Ovary (tissue), 9 donors: ENCODE measurements around the gene POMT1. TPM values are rescaled to one million over a fixed set of nuclear protein-coding genes. Genes with fewer than 3 reads are reported as not detected.

ENCODE experiments used
- DNase-seq, 5 donors: peaks; one replicate each; pipeline ENCODE4 v3.0.0-alpha.2; 2019 to 2020
- H3K27ac ChIP-seq, 2 donors: fragments of 200-600 bp; one replicate each; pipeline versions ENCODE4 v1.5.1 to v1.8.0; 2019 to 2022
- H3K27me3 ChIP-seq: fragments of 200-600 bp; one replicate; pipeline ENCODE4 v1.8.0; 2022
- H3K36me3 ChIP-seq: fragments of 200-600 bp; sonication (generic); one replicate; pipeline ENCODE4 v1.5.1; 2019
- H3K4me1 ChIP-seq: one replicate; pipeline ENCODE4 v1.8.1; 2013; ENCODE audit warnings: mild to moderate bottlenecking, moderate library complexity; ENCODE audit not compliant: insufficient read depth
- H3K4me3 ChIP-seq: fragments of 200-600 bp; sonication (generic); one replicate; pipeline ENCODE4 v1.5.1; 2017
- H3K9me3 ChIP-seq, 2 donors: fragments of 200-600 bp in 1 of 2; sonication (generic) in 1 of 2; one replicate each; pipeline versions ENCODE4 v1.5.1 to v1.8.1; 2013 to 2019; ENCODE audit warnings: mild to moderate bottlenecking in 1 of 2, moderate library complexity in 1 of 2
- CTCF ChIP-seq, 3 donors: fragments of 450-650 bp in 2 of 3; fragments of 200-600 bp in 1 of 3; IDR thresholded peaks; one replicate each; pipeline versions ENCODE4 v1.5.1 to v1.8.0; 2016 to 2022; ENCODE audit warnings: antibody characterized with exemption in 3 of 3, mild to moderate bottlenecking in 1 of 3
- EP300 ChIP-seq: sonication (generic); formaldehyde crosslinking; IDR thresholded peaks from one replicate; pipeline ENCODE4 v1.6.1; 2017; ENCODE audit warnings: antibody characterized with exemption
- POLR2A ChIP-seq: fragments of 450-650 bp; IDR thresholded peaks from one replicate; pipeline ENCODE4 v1.6.1; 2017; ENCODE audit warnings: antibody characterized with exemption, mild to moderate bottlenecking, moderate library complexity
- WGBS, 3 donors: extraction: QIAGEN DNeasy Blood & Tissue Kit in 1 of 3; methylation state at CpG; one replicate each; pipeline versions ENCODE4 v1.1.5 to v1.1.7; 2013 to 2017; 5-methylcytosine and 5-hydroxymethylcytosine counted together
- intact Hi-C, 4 donors: fragments of 100-400 bp; cut with DNase I; formaldehyde crosslinking; loops; one replicate each; pipeline versions ENCODE4 v1.11.0 to v1.15.1; 2022 to 2023
- polyA plus RNA-seq, 2 donors: library from polyadenylated mRNA; stranded (reverse); fragments of 200-250 nt in 1 of 2; fragments of 350-450 nt in 1 of 2; fragmentation: Illumina TruSeq in 1 of 2; extraction: RNeasy Lipid Tissue Mini Kit (QIAGEN cat#74804) in 1 of 2; gene quantifications; one replicate each; pipeline ENCODE4 v1.2.3, GENCODE V29; 2013 to 2014
- total RNA-seq, 7 donors: library from RNA; depleted of rRNA in 2 of 7; stranded (reverse); fragments of >200 nt in 2 of 7; fragmentation: NEBNext Ultra II Directional in 3 of 7; extraction: Animal tissue kit (Norgen Biotek cat#: 25700) in 3 of 7; gene quantifications; one replicate each; pipeline versions ENCODE4 v1.1.0 to v1.2.4, GENCODE V29; 2016 to 2023
- donor health status: DM: no; HTN: no; CAD: no; lungs with moderate emphysema.
- donor health status: DM: no; HTN: no; CAD: no.
- donor health status: Bipolar disorder and iron deficiency.
- donor health status: DM: yes; HTN: yes; CAD: no.
- donor health status: DM: no; HTN: no; CAD: no.
- donor health status: DM: yes; HTN: yes; CAD: no.

Gene POMT1
- total and polyA plus RNA-seq, 9 donors = 14.6 to 30.8 (median 25.1) TPM

- H3K4me1 ChIP-seq = no peaks in the 10 kb centered on the region
- DNase-seq = no peak
- 75 to 80% (median 79%) methylated on average over 19 of the region's 19 CpGs for WGBS, 3 donors
- H3K4me3 ChIP-seq = no peak overlapping the region
- H3K27ac ChIP-seq = no peak overlapping the region
- intact Hi-C loops = no loop called here
- TF ChIP-seq POLR2A = no peak
- TF ChIP-seq CTCF (IDR thresholded peaks at IDR 0.05) = no peak
- no peak for TF ChIP-seq EP300
- H3K36me3 ChIP-seq = no peaks in the 10 kb centered on the region
- H3K27me3 ChIP-seq = no peaks in the 10 kb centered on the region
- no peaks in the 10 kb centered on the region for H3K9me3 ChIP-seq
Observed at GRCh38 chr9:131481441-131482342, 21.0 kb upstream of the POMT1 start.

GRCh38 chr9:131482343-131483006 lies 20.2 kb upstream of the POMT1 start:
- intact Hi-C loops = no loop called here
- no peak overlapping the region for H3K4me3 ChIP-seq
- 79 to 81% (median 80%) methylated on average over 24 of the region's 24 CpGs for WGBS, 3 donors
- H3K36me3 ChIP-seq = no peaks in the 10 kb centered on the region
- no peak overlapping the region for H3K27ac ChIP-seq
- DNase-seq = no peak
- H3K27me3 ChIP-seq = no peaks in the 10 kb centered on the region
- H3K4me1 ChIP-seq = no peaks in the 10 kb centered on the region
- no peaks in the 10 kb centered on the region for H3K9me3 ChIP-seq
- no peak for TF ChIP-seq EP300
- no peak for TF ChIP-seq CTCF (IDR thresholded peaks at IDR 0.05)
- no peak for TF ChIP-seq POLR2A

- Histone ChIP-seq H3K4me1 (no peaks in the 10 kb centered on the region), H3K36me3 (no peaks in the 10 kb centered on the region), H3K4me3 (no peak overlapping the region), H3K27ac (no peak overlapping the region), H3K9me3 (no peaks in the 10 kb centered on the region), H3K27me3 (no peaks in the 10 kb centered on the region)
- DNase-seq = no peak
- WGBS, 3 donors = 75 to 82% (median 80%) methylated on average over 9 of the region's 9 CpGs
- no peak for TF ChIP-seq EP300
- no peak for TF ChIP-seq CTCF (IDR thresholded peaks at IDR 0.05)
- no peak for TF ChIP-seq POLR2A
- intact Hi-C loops = no loop called here
Observed at GRCh38 chr9:131483319-131484050, 19.2 kb upstream of the POMT1 start.

- Histone ChIP-seq H3K9me3 (no peaks in the 10 kb centered on the region), H3K27ac (no peak overlapping the region), H3K27me3 (no peaks in the 10 kb centered on the region), H3K4me3 (no peak overlapping the region), H3K36me3 (no peaks in the 10 kb centered on the region), H3K4me1 (no peaks in the 10 kb centered on the region)
- WGBS, 3 donors = 86 to 93% (median 88%) methylated on average over 7 of the region's 7 CpGs
- intact Hi-C loops = no loop called here
- TF ChIP-seq POLR2A (no peak), CTCF (IDR thresholded peaks at IDR 0.05) (no peak), EP300 (no peak)
- DNase-seq = no peak
Observed at GRCh38 chr9:131484051-131484445, 18.7 kb upstream of the POMT1 start.
